Endothelial cell of umbilical vein (primary cell): Measurements from ENCODE around the gene NTN3. TPM values are rescaled to one million over a fixed set of nuclear protein-coding genes. Genes with fewer than 3 reads are reported as not detected.

ENCODE experiments used
- BruUV-seq: library from RNA; stranded (reverse); fragments of 400-500 nt; replicated peaks from 2 replicates; lab custom pipeline; 2021; lab: Mats Ljungman, UMichigan
- CTCF ChIA-PET: fragments of 300-600, 350-600 bp; sonication (Branson Sonifier 250); formaldehyde crosslinking; loops from one replicate; lab custom pipeline; 2021; ENCODE audit warnings: antibody characterized with exemption, inconsistent platforms; lab: Charles Lee
- POLR2A ChIA-PET: fragments of 300-600, 350-600 bp; sonication (Branson Sonifier 250); formaldehyde crosslinking; loops from one replicate; lab custom pipeline; 2021; ENCODE audit warnings: antibody characterized with exemption, inconsistent platforms; lab: Charles Lee
- DNase-seq: peaks from one replicate; pipeline ENCODE4 v3.0.0-alpha.2; 2011; ENCODE audit warnings: low read depth, low spot score
- FAIRE-seq: peaks from 2 replicates; lab custom pipeline; 2011; peaks lifted over from hg19 to GRCh38; lab: Jason Lieb, UNC
- H2AFZ ChIP-seq: 2 replicates; pipeline ENCODE4 v1.6.0; 2012; ENCODE audit warnings: low read depth, low read length, control low read depth, inconsistent platforms
- H3K27ac ChIP-seq: 2 replicates; pipeline ENCODE4 v1.5.1; 2011; ENCODE audit warnings: low read depth, mild to moderate bottlenecking, control low read depth, low read length, moderate library complexity; ENCODE audit not compliant: insufficient read depth
- H3K27me3 ChIP-seq, 2 experiments: 2 replicates each; pipeline versions ENCODE4 v1.6.0 to v1.6.1; 2011; ENCODE audit warnings: low read length in 2 of 2, mixed read lengths in 1 of 2; ENCODE audit not compliant: control insufficient read depth in 2 of 2, insufficient read depth in 2 of 2
- H3K36me3 ChIP-seq, 2 experiments: 2 replicates in 1 of 2; 3 replicates in 1 of 2; pipeline ENCODE4 v1.5.1; 2011; ENCODE audit warnings: low read length in 2 of 2, mild to moderate bottlenecking in 1 of 2, moderate library complexity in 1 of 2; ENCODE audit not compliant: control insufficient read depth in 2 of 2, insufficient read depth in 2 of 2; ENCODE audit errors: extremely low read depth in 1 of 2
- H3K4me1 ChIP-seq: 3 replicates; pipeline ENCODE4 v1.5.1; 2011; ENCODE audit warnings: mild to moderate bottlenecking, low read length; ENCODE audit not compliant: control insufficient read depth, insufficient read depth; ENCODE audit errors: extremely low read depth
- H3K4me2 ChIP-seq: 2 replicates; pipeline ENCODE4 v1.6.1; 2011; ENCODE audit warnings: low read length, control low read depth, mixed read lengths; ENCODE audit not compliant: insufficient read depth
- H3K4me3 ChIP-seq, 3 experiments: fragments of 200-600 bp in 1 of 3; sonication (generic), shearing (Covaris generic) in 1 of 3; replicated peaks in 1 of 3; 2 replicates each; pipeline ENCODE4 v1.5.1; 2011 to 2016; ENCODE audit warnings: control low read depth in 3 of 3, low read length in 3 of 3, mild to moderate bottlenecking in 2 of 3, inconsistent platforms in 1 of 3, low read depth in 1 of 3, moderate library complexity in 1 of 3; ENCODE audit not compliant: insufficient read depth in 1 of 3
- H3K79me2 ChIP-seq: 2 replicates; pipeline ENCODE4 v1.6.0; 2012; ENCODE audit warnings: low read length, inconsistent platforms; ENCODE audit not compliant: control insufficient read depth, insufficient read depth
- H3K9ac ChIP-seq: replicated peaks from 2 replicates; pipeline ENCODE3; 2011; ENCODE audit warnings: low read length, control low read depth; ENCODE audit not compliant: insufficient read depth; ENCODE audit errors: extremely low read depth
- H3K9me1 ChIP-seq: replicated peaks from 3 replicates; pipeline ENCODE4 v1.6.0; 2011; ENCODE audit warnings: mild to moderate bottlenecking, low read length; ENCODE audit not compliant: control insufficient read depth, insufficient read depth; ENCODE audit errors: extremely low read depth
- H3K9me3 ChIP-seq: replicated peaks from 2 replicates; pipeline ENCODE4 v1.5.1; 2012; ENCODE audit warnings: low read length, inconsistent platforms; ENCODE audit not compliant: control insufficient read depth, insufficient read depth
- H4K20me1 ChIP-seq: replicated peaks from 2 replicates; pipeline ENCODE3; 2011; ENCODE audit warnings: mild to moderate bottlenecking, low read length; ENCODE audit not compliant: control insufficient read depth, insufficient read depth; ENCODE audit errors: extremely low read depth
- CTCF ChIP-seq, 2 donors: IDR thresholded peaks; 1 replicate in 1 of 2; 2 replicates in 1 of 2; pipeline ENCODE4 v1.5.1; 2011; ENCODE audit warnings: low read length in 2 of 2, mild to moderate bottlenecking in 2 of 2, moderate library complexity in 2 of 2, control low read depth in 1 of 2, inconsistent platforms in 1 of 2, low read depth in 1 of 2; ENCODE audit not compliant: insufficient read depth in 1 of 2; ENCODE audit errors: extremely low read depth in 1 of 2
- EZH2 ChIP-seq: IDR thresholded peaks from 2 replicates; pipeline ENCODE4 v1.6.1; 2012; ENCODE audit warnings: borderline replicate concordance, low read depth, mild to moderate bottlenecking, moderate library complexity, low read length, inconsistent platforms; ENCODE audit not compliant: severe bottlenecking
- FOS ChIP-seq: IDR thresholded peaks from 2 replicates; pipeline ENCODE4 v1.6.1; 2011; ENCODE audit warnings: mild to moderate bottlenecking, low read length, moderate library complexity, borderline replicate concordance; ENCODE audit not compliant: insufficient read depth
- GATA2 ChIP-seq: IDR thresholded peaks from 2 replicates; pipeline ENCODE4 v1.7.0; 2011; ENCODE audit warnings: low read depth, mild to moderate bottlenecking, moderate library complexity, mixed read lengths, low read length; ENCODE audit not compliant: insufficient read length, insufficient read depth
- JUN ChIP-seq: IDR thresholded peaks from 2 replicates; pipeline ENCODE4 v1.6.1; 2011; ENCODE audit warnings: borderline replicate concordance, low read depth; ENCODE audit not compliant: insufficient read length, insufficient read depth
- MAX ChIP-seq: IDR thresholded peaks from 2 replicates; pipeline ENCODE4 v1.6.1; 2011; ENCODE audit not compliant: insufficient read depth, insufficient read length
- MYC ChIP-seq: IDR thresholded peaks from one replicate; pipeline ENCODE4 v1.6.1; 2011; ENCODE audit warnings: mild to moderate bottlenecking, low read depth, low read length
- POLR2A ChIP-seq: IDR thresholded peaks from 2 replicates; pipeline ENCODE4 v1.6.1; 2012; ENCODE audit warnings: low read depth, mild to moderate bottlenecking, control low read depth, low read length
- POLR2AphosphoS5 ChIP-seq: IDR thresholded peaks from 2 replicates; pipeline ENCODE4 v1.6.1; 2012; ENCODE audit warnings: low read depth, mild to moderate bottlenecking, control low read depth, low read length, moderate library complexity; ENCODE audit not compliant: insufficient read depth
- dilution Hi-C: fragments of 300-500 bp; cut with MboI; formaldehyde crosslinking; loops from one replicate; pipeline ENCODE4 v1.15.0; 2019; ENCODE audit warnings: low sequenced_read_pairs; ENCODE audit not compliant: extremely low pct_ligation_motif_present
- intact Hi-C: fragments of 100-400 bp; cut with micrococcal nuclease; formaldehyde crosslinking; loops from one replicate; pipeline ENCODE4 v1.10.0; 2022
- polyA plus RNA-seq, 4 experiments: library from polyadenylated mRNA; depleted of rRNA in 3 of 4; stranded (reverse) in 3 of 4; unstranded in 1 of 4; fragments of >200 nt; gene quantifications; 2 replicates each; pipeline versions ENCODE4 v1.2.1 to v1.2.3, GENCODE V29; 2011 to 2012; ENCODE audit warnings: missing spikeins in 1 of 4
- total RNA-seq: library from RNA; stranded (reverse); gene quantifications from 2 replicates; pipeline ENCODE4 v1.2.3, GENCODE V29; 2021

NTN3 gene
- total and polyA plus RNA-seq, 2 donors (not counting 3 experiments of a cell fraction or from before 2014, with no cell fraction given) = 0.15 TPM; not detected in 1

GRCh38 chr16:2499454-2499853 is 28.4 kb downstream of the NTN3 start:
- H3K79me2 ChIP-seq = no peaks in the 10 kb centered on the region
- no peak overlapping the region for H2AFZ ChIP-seq
- no TSS peak for BruUV-seq
- no peak for DNase-seq
- no peak overlapping the region for H3K27ac ChIP-seq
- dilution Hi-C loops = no loop called here
- H3K27me3 ChIP-seq = no peaks in the 10 kb centered on the region
- TF ChIP-seq POLR2A (no peak), FOS (no peak), EZH2 (no peak), MYC (no peak), MAX (no peak), JUN (no peak), POLR2AphosphoS5 (no peak), GATA2 (no peak), CTCF (IDR thresholded peaks at IDR 0.05; ENCODE audit: extremely low read depth in 1 of 2, insufficient read depth in 1 of 2, low read depth in 1 of 2, low read length in 2 of 2) (no peak)
- H3K4me3 ChIP-seq = no peak overlapping the region
- ChIA-PET CTCF (interaction anchor here (0.7 to 2.7 kb wide), 2 partner anchors 159 to 203 kb away, joined by 3 to 25 read pairs; partner anchors contain the start of gene ABCA3), POLR2A (no interaction called here)
- H3K9me3 ChIP-seq = no peaks in the 10 kb centered on the region
- no peaks in the 10 kb centered on the region for H3K9me1 ChIP-seq
- no peak overlapping the region for H3K4me2 ChIP-seq
- FAIRE-seq = no peak
- peaks cover 0 to 16% of the 10 kb centered on the region in 2 experiments for H3K36me3 ChIP-seq
- H3K9ac ChIP-seq = no peak overlapping the region
- no peaks in the 10 kb centered on the region for H4K20me1 ChIP-seq
- intact Hi-C loops = no loop called here
- H3K4me1 ChIP-seq = no peaks in the 10 kb centered on the region
